Renal cortical epithelial cell (primary cell): ENCODE measurements around the gene SORBS2. TPM values are rescaled to one million over a fixed set of nuclear protein-coding genes. Genes with fewer than 3 reads are reported as not detected.
"Not testable (repeated sequence)": the region's sequence is repeated elsewhere in the genome, so short reads cannot be mapped to it uniquely, and the experiment has no call there.

Experiments used
- DNase-seq: peaks from one replicate; pipeline ENCODE4 v3.0.0-alpha.2; 2011; ENCODE audit warnings: low read depth
- total RNA-seq: library from RNA; depleted of rRNA; stranded (reverse); fragments of >200 nt; gene quantifications from 2 replicates; pipeline ENCODE4 v1.2.3, GENCODE V29; 2014

The SORBS2 gene
- total RNA-seq, 1 donor from 2014 or later = 45.1 TPM

- DNase-seq = no peak
Observed at GRCh38 chr4:185738038-185738552, 73.9 kb downstream of the SORBS2 start.

GRCh38 chr4:185737489-185738037 lies 74.4 kb downstream of the SORBS2 start:
- no peak for DNase-seq

GRCh38 chr4:185736882-185737281 lies 75.1 kb downstream of the SORBS2 start:
- DNase-seq = no peak

- no peak for DNase-seq
Observed at GRCh38 chr4:185735866-185736400, 76.1 kb downstream of the SORBS2 start.

GRCh38 chr4:185734930-185735329 lies 77.1 kb downstream of the SORBS2 start:
- DNase-seq = no peak

- DNase-seq = no peak
Observed at GRCh38 chr4:185734214-185734613, 77.8 kb downstream of the SORBS2 start.

- peak; percentile 47 for DNase-seq
Observed at GRCh38 chr4:185730849-185731608, 81.0 kb downstream of the SORBS2 start.

- peak; percentile 80 for DNase-seq
Observed at GRCh38 chr4:185730387-185730786, 81.6 kb downstream of the SORBS2 start.

GRCh38 chr4:185729391-185729804 lies 82.6 kb downstream of the SORBS2 start:
- DNase-seq = no peak

- DNase-seq = no peak
Observed at GRCh38 chr4:185728893-185729292, 83.1 kb downstream of the SORBS2 start.

GRCh38 chr4:185726931-185727330 lies 85.1 kb downstream of the SORBS2 start:
- peak; percentile 84 for DNase-seq

- no peak for DNase-seq
Observed at GRCh38 chr4:185723631-185724260, 88.2 kb downstream of the SORBS2 start.

- peak; percentile 40 for DNase-seq
Observed at GRCh38 chr4:185722029-185722316, 90.0 kb downstream of the SORBS2 start.

GRCh38 chr4:185721190-185722028 lies 90.6 kb downstream of the SORBS2 start:
- peak; percentile 61 for DNase-seq

- DNase-seq = peak; percentile 72
Observed at GRCh38 chr4:185719500-185719858, 92.5 kb downstream of the SORBS2 start.

- peak; percentile 92 for DNase-seq
Observed at GRCh38 chr4:185718578-185719499, 93.2 kb downstream of the SORBS2 start.

GRCh38 chr4:185717377-185717741 lies 94.6 kb downstream of the SORBS2 start:
- no peak for DNase-seq

- DNase-seq = no peak
Observed at GRCh38 chr4:185716577-185717376, 95.2 kb downstream of the SORBS2 start.

GRCh38 chr4:185716141-185716551 lies 95.8 kb downstream of the SORBS2 start:
- peak; percentile 64 for DNase-seq

- not testable (repeated sequence) for DNase-seq
Observed at GRCh38 chr4:185714524-185714923, 97.5 kb downstream of the SORBS2 start.
